ENCODE data around the gene STRA6.

Gene STRA6

GRCh38 chr15:74202452-74203401 is at the start of gene STRA6:
Gene STRA6, minus strand, starts transcription at chr15:74202787. Its CDS starts 520 bp downstream, at chr15:74202267.
- no peak for TF ChIP-seq CTCF (IDR thresholded peaks at IDR 0.05; ENCODE audit: low read depth, low read length)
- no peak within 1 kb of the TSS for H3K4me3 ChIP-seq (ENCODE audit: low read depth, low read length)

GRCh38 chr15:74252291-74252690 is 49.7 kb upstream of the STRA6 start:
- no peak for TF ChIP-seq CTCF (IDR thresholded peaks at IDR 0.05; ENCODE audit: low read depth, low read length)

GRCh38 chr15:74251131-74251811 is 48.7 kb upstream of the STRA6 start:
- TF ChIP-seq CTCF (IDR thresholded peaks at IDR 0.05; ENCODE audit: low read depth, low read length) = no peak
- no peak overlapping the region for H3K4me3 ChIP-seq (ENCODE audit: low read depth, low read length)

More at GRCh38 chr15:74252291-74252690, 49.7 kb upstream of the STRA6 start:
- H3K4me3 ChIP-seq (ENCODE audit: low read depth, low read length) = no peak overlapping the region

GRCh38 chr15:74250266-74250665 is 47.7 kb upstream of the STRA6 start:
- no peak for TF ChIP-seq CTCF (IDR thresholded peaks at IDR 0.05; ENCODE audit: low read depth, low read length)
- no peak overlapping the region for H3K4me3 ChIP-seq (ENCODE audit: low read depth, low read length)

- H3K4me3 ChIP-seq (ENCODE audit: low read depth, low read length) = no peak overlapping the region
- no peak for TF ChIP-seq CTCF (IDR thresholded peaks at IDR 0.05; ENCODE audit: low read depth, low read length)
These were observed 42.9 kb upstream of the STRA6 start for GRCh38 chr15:74245342-74245931.

- H3K4me3 ChIP-seq (ENCODE audit: low read depth, low read length) = no peak overlapping the region
- no peak for TF ChIP-seq CTCF (IDR thresholded peaks at IDR 0.05; ENCODE audit: low read depth, low read length)
These were observed 42.3 kb upstream of the STRA6 start for GRCh38 chr15:74244822-74245341.

All from WI38 (cell line).